HG03039 (cell line): Measurements from ENCODE around the gene EXOC3.
"Not testable (repeated sequence)": the region's sequence is repeated elsewhere in the genome, so short reads cannot be mapped to it uniquely, and the experiment has no call there.

Experiments
- ATAC-seq: cut with Tn5 transposase; IDR thresholded peaks from one replicate; pipeline ENCODE4 v1.9.1; 2021; ENCODE audit warnings: mild to moderate bottlenecking, moderate library complexity; ENCODE audit not compliant: unreplicated experiment

Gene EXOC3

GRCh38 chr5:406041-406440 lies 36.9 kb upstream of the EXOC3 start:
- no peak for ATAC-seq

DNA sequence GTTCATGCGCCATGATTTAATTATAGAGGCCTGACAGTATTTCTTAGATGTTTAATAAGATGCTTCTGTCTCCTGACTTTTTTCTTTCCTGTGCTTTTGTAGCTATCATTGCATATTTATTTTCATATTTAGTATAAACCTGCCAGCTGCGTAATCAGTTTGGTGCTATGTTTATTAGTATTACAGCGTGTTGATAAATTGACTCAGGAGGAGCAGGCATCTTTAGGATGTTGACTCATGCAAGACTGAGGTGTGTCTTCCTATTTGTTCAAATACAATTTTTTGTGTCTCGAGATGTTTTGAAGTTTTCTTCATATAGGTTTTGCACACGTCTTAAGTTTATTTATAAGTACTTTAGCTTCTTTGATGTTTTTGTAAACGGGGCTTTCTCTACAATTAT lies 35.9 kb upstream of the EXOC3 start:
- no peak for ATAC-seq

- ATAC-seq: no peak
Measured at GRCh38 chr5:407801-408268, 35.1 kb upstream of the EXOC3 start.

- no peak for ATAC-seq
Measured at GRCh38 chr5:410911-411517, 32.0 kb upstream of the EXOC3 start.

DNA sequence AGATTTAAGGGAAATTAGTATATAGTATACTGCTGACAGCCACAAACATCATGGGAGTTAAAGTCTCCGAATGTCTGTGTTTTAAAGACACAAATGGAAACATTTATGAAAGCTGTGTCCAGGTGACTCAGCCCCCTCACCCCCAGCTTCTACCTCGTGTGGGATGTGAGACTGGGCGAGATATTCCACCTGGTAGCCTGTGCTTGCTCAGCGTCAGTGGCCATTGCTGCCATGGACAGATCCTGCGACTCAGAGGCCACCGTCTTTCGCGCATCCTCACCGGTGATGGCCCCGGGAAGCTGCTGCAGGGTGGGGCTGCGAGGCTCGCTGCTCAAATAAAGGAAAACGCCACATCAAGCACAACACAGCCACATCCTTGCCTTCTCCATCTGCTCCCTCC lies 31.2 kb upstream of the EXOC3 start:
- no peak for ATAC-seq

DNA sequence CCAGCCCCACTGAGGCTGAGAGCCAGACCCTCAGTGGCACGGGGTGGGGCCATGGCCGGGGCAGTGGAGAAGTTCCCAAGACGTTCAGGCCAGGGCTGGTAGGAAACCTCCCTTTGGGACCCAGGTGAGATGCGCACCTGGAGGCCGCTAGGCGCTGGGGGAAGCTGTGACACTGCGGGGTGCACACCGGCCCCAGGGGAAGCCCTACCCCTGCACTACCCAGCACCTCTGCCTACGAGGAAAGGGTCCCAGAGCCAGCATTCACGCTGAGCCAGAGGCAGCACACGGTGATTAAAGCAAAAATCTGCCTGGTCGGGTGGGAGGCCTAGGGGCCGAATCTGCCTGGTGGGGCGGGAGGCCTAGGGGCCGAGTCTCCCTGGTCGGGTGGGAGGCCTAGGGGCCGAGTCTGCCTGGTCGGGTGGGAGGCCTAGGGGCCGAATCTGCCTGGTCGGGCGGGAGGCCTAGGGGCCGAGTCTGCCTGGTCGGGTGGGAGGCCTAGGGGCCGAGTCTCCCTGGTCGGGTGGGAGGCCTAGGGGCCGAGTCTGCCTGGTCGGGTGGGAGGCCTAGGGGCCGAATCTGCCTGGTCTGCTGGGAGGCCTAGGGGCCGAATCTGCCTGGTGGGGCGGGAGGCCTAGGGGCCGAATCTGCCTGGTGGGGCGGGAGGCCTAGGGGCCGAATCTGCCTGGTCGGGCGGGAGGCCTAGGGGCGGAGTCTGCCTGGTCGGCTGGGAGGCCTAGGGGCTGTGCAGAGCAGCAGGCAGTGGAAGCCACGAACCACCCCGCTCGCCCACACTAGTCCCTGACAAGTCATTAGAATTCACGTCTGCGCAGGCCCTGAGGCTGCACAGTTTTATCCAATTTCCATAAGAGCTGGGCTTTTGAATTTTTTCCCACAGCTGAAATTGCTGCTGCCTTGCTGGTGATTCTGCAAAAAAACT lies 27.7 kb upstream of the EXOC3 start:
- ATAC-seq: not testable (repeated sequence)

DNA sequence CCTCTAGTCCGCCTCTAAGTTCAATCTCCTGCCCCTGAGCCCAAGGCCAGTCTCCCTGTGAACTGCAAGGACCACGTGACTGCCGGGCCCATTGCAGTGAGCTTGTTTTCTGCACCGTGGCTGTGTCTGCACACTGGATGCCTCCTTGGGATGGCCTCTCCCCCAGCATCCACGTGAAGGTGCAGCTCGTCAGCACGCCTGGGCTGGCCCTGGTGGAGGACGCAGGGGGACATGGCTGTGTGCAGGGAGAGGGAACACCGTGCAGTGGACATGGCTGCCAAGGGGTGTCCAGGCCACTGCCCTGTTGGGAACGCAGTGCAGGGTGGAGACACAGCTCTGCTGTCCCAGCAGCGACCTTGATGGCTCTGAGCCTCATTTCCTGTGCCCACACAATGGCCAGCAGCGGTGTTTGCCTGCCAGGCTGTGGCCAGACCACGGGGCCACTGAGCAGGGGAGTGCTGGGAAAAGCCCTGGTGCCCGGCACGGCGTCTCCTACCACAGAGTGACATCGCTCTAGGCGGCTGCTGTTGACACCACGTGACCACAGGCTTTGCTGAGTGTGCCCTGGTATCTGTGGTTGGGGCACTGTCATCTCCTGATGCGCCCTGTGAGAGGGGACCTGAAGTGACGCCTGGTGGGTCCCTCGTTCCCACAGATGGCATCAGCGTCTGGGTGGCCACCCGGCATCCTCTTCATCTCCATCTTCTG lies 26.9 kb upstream of the EXOC3 start:
- ATAC-seq: no peak

DNA sequence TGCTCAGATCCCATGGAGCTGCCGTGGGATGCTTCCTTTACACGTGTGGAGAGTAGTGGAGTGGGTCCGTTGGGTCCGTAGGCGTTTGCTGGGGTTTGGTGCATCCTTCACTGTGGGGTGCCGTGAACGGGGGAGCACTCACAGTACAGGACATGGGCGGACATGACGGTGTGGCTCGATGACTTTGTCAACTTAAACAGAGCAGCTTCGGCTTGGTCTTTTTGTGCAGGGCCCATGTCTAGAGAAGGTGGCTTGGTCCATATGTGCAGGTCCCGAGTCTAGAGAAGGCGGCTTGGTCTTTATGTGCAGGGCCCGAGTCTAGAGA lies 26.4 kb upstream of the EXOC3 start:
- ATAC-seq: no peak

GRCh38 chr5:417301-418161 lies 25.4 kb upstream of the EXOC3 start:
- ATAC-seq: no peak

- ATAC-seq: no peak
Measured at GRCh38 chr5:418162-419121, 24.5 kb upstream of the EXOC3 start.

DNA sequence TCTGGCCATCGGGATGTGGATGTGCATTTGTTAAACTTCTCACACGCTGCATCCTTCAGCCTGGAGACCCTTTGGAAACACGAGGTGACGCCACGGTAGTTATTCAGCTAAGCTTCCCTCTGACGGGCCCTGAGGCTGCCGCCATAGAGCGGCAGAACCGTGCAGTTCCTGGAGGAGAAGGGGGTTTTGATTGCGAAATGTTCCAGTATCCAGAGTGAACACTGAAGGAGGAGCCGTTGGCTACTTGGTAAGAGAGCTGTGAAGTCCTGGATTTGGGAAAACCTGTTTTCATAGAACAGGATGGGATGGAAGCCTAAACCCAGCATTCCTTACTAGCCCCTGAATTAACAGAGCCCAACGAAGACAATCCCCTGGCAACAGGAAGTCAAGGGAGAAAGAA lies 23.0 kb upstream of the EXOC3 start:
- no peak for ATAC-seq

DNA sequence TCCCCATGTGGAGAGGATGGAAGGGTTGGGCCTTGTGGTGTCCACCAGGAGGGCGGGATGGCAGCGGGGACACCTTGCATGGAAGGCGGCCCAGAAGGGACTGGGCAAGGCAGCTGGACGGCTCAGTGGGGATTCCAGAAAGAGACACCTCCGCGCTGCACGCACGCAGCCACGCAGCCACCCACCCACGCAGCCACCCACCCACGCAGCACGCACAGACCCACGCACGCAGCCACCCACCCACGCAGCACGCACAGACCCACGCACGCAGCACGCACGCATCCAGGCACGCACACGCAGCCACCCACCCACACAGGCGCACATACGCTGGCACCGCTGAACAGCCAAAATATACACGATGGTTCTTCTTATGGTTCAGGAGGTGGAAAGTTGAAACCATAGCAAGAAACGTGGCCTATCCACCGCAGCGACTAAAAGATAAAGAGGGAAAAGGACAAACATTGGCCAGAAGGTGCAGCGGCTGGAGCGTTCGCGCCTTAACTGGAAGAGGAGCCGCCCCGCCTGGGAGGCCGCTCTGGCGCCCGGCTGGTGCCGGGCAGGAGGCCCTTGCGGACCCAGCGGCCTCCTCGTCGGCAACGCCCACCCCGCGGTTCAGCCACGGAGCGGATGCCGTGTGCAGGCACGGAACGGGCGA lies 22.2 kb upstream of the EXOC3 start:
- ATAC-seq: no peak

- ATAC-seq: no peak
Measured at GRCh38 chr5:421287-421880, 21.6 kb upstream of the EXOC3 start.

DNA sequence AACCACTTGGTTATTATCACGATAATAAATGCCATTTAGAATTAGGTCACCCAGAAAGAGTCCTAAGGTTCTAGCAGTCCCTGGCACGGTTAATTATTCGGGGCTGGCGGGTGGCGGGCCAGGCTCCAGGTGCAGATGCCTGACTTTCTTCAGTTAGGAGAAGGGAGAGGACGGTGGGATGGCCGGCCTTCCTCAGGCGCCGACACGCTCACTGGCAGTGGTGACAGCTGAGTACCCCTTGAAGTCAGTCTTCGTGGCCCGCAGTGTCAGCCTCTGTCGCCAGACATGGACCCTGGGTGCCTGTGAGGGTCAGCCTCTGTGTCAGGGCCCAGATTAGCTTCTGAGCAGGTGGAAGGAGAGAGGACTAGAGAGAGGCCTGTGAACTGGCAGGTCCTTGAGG lies 21.1 kb upstream of the EXOC3 start:
- no peak for ATAC-seq

DNA sequence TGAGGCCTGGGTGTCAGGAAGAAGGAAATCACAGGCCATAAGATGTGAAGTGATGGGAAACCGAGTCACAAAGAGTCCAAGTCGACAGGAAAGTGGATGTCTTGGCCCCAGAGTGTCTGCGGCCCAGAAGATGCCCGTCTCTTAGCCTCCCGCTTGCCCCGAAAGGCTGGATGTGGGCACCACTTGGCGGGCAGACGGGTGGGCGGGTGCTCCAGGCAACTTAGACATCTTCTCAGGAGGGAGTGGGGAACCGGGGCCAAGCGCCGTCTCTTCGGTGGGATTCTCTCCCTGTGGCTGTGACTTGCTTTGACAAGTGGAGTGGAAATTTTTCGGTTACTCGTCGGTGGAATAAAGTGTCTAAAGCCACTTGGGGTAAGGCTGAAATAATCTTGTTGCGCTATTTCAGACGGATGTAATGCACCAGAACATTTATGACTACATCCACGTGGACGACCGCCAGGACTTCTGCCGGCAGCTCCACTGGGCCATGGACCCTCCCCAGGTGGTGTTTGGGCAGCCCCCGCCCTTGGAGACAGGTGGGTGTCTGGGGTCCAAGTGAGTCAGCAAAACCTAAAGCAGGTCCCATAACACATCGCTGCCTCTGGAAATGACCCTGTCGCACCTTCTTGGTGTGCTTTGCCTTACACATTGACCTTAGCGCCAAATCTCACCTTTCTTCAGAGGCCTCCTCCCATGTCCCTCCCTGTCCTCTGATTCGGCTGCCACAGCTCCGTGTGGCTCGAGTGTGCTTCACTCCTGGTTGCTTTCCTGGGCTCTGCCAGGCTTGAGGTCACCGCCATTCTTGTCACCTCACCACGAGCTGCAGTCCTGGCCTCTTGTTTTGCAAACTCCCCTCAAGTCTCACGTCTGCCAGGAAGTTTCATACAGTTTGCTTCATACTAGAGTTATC lies 20.4 kb upstream of the EXOC3 start:
- ATAC-seq: no peak

DNA sequence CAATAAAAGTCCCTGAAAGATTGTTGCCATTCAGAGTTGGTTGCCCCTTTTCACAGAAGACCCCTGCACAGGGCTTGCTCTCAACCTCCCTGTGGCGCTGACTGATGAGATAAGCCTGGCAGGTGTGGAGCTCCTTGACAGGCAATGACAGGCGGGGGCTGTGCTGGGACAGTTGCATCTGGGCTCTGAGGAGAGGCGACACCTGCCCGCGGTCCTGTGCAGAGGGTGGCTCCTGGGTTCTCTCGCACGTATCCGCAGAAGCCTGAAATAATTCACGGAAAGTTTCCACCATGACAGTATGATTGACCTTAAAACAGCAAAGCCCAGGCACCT lies 19.8 kb upstream of the EXOC3 start:
- ATAC-seq: no peak

- ATAC-seq: no peak
Measured at GRCh38 chr5:423626-424261, 19.2 kb upstream of the EXOC3 start.
